GM19099 (cell line): ENCODE data around the gene FAT3.

Experiments
- POLR2A ChIP-seq: IDR thresholded peaks from 3 replicates; pipeline ENCODE4 v1.6.1; 2011; ENCODE audit warnings: low read depth; ENCODE audit not compliant: insufficient read length; ENCODE audit errors: extremely low read depth

The FAT3 gene

DNA sequence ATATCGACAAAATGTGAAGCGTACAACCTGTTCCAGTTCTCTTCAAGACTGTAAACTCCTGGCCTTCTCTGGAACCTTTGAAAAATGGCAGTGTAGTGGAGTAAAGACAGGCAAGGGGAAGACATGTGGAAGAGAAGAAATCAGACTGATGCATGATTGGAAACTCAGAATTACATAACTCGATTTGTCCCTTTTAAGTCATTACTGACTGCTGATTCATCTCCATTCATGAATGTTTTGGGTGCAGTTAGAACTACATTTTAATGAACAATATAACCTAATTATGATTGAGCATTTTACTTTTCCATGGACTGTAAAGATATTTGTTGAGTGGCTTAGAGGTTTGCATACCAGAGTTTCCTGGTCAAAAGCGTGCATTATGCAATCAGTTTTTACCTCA, 32.9 kb downstream of the FAT3 start:
- TF ChIP-seq POLR2A, result no peak

DNA sequence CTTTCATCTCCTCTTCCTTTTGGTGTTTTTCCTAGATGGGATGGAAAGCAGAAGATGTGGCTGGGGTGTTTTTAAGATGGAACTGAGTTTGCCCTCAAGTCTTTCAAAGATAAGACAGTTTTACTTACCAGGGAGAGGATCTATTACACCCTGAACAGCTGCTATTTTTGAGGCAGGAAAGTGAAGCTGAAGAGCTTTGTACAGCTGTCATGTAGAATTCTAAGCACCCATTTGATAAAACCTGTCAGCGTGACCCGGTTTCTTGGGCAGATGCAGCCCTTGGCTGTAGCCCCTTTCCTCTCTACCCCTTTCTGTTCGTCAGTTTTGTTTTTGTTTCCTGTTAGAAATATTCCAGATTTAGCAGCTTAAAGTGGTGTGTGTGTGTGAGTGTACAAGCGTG, 35.2 kb downstream of the FAT3 start:
- no peak for TF ChIP-seq POLR2A

GRCh38 chr11:92264350-92264749, 39.7 kb downstream of the FAT3 start:
- TF ChIP-seq POLR2A, result no peak

- TF ChIP-seq POLR2A, result no peak
Measured at GRCh38 chr11:92266806-92267205, 42.2 kb downstream of the FAT3 start.

DNA sequence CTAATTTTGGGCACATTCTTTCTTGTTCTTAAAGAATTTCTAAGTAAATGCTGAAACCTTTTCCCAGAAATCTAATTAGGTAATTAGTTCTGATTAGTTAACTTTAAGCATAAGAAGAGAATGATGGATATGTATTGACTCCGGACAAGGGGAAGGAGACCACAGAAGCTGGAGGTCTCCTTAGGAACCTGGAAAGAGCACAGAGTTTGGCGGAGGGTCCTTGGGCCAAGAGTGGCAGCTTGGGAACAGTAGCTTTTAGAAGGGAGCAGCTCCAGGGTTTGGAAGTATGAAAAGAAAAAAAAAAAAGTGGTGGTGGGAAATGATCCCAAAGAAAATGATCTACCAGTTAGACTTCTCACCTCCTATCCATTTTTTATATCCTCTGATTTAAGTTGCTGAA, 42.7 kb downstream of the FAT3 start:
- TF ChIP-seq POLR2A, result no peak

GRCh38 chr11:92267968-92268367, 43.4 kb downstream of the FAT3 start:
- no peak for TF ChIP-seq POLR2A

GRCh38 chr11:92268546-92268945, 43.9 kb downstream of the FAT3 start:
- TF ChIP-seq POLR2A, result no peak

GRCh38 chr11:92269021-92269420, 44.4 kb downstream of the FAT3 start:
- TF ChIP-seq POLR2A, result no peak

GRCh38 chr11:92269841-92270240, 45.2 kb downstream of the FAT3 start:
- TF ChIP-seq POLR2A, result no peak

DNA sequence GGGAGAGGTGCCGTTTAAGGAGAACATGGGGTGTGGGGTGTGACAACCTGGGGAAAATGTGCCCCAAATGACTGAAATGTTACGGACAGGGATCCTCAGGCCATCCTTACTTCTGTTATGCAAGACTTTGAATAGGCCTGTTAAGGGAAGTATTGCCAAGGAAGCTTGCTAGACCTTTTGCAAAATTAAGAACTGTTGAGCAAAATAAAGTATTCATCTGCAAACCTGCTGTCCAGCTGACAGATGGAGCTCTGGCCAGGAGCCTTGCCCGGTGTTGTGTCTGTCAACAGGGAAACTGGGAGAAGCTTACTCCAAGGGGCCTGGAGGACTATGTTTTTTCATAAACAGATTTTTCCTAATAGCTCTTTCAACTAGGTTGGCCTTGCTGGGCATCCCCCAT, 48.0 kb downstream of the FAT3 start:
- TF ChIP-seq POLR2A, result no peak
